DOHH2 (cell line): ENCODE measurements around the gene KRTAP12-1.

Source experiments
- H3F3A ChIP-seq: fragments of 200-600 bp; sonication (generic), shearing (Covaris generic); 2 replicates; pipeline ENCODE4 v1.6.0; 2016; ENCODE audit warnings: antibody characterized with exemption, mild to moderate bottlenecking; ENCODE audit not compliant: control insufficient read depth, insufficient read depth
- H3K27ac ChIP-seq: fragments of 200-600 bp; sonication (generic); 2 replicates; pipeline ENCODE4 v1.5.1; 2014; ENCODE audit warnings: low read depth, mild to moderate bottlenecking, low read length, moderate library complexity
- H3K27me3 ChIP-seq: fragments of 200-600 bp; sonication (generic); 2 replicates; pipeline ENCODE4 v1.6.1; 2014; ENCODE audit warnings: mild to moderate bottlenecking, low read length, mixed read lengths; ENCODE audit not compliant: control insufficient read depth
- H3K36me3 ChIP-seq: fragments of 200-600 bp; sonication (generic); 2 replicates; pipeline ENCODE4 v1.6.1; 2014; ENCODE audit warnings: mild to moderate bottlenecking, low read length, moderate library complexity, mixed read lengths; ENCODE audit not compliant: control insufficient read depth
- H3K4me1 ChIP-seq: fragments of 200-600 bp; sonication (generic); 2 replicates; pipeline ENCODE4 v1.6.1; 2014; ENCODE audit warnings: mild to moderate bottlenecking, low read length, mixed read lengths; ENCODE audit not compliant: control insufficient read depth
- H3K4me2 ChIP-seq: fragments of 200-600 bp; sonication (generic); 2 replicates; pipeline ENCODE4 v1.6.0; 2014; ENCODE audit warnings: mild to moderate bottlenecking, low read length, moderate library complexity
- H3K4me3 ChIP-seq: fragments of 200-600 bp; sonication (generic); 2 replicates; pipeline ENCODE4 v1.5.1; 2014; ENCODE audit warnings: mild to moderate bottlenecking, low read length, mixed read lengths
- H3K79me2 ChIP-seq: fragments of 200-600 bp; sonication (generic); 2 replicates; pipeline ENCODE4 v1.6.1; 2014; ENCODE audit warnings: mild to moderate bottlenecking, low read length, mixed read lengths; ENCODE audit not compliant: control insufficient read depth
- H3K9me2 ChIP-seq: fragments of 200-600 bp; sonication (generic); replicated peaks from 2 replicates; pipeline ENCODE4 v1.6.1; 2014; ENCODE audit warnings: mild to moderate bottlenecking, low read length, mixed read lengths; ENCODE audit not compliant: control insufficient read depth
- H3K9me3 ChIP-seq: fragments of 200-600 bp; sonication (generic); 2 replicates; pipeline ENCODE4 v1.6.1; 2014; ENCODE audit warnings: antibody characterized with exemption, low read length, mixed read lengths; ENCODE audit not compliant: control insufficient read depth, insufficient read depth
- H4K20me1 ChIP-seq: fragments of 200-600 bp; sonication (generic); 2 replicates; pipeline ENCODE4 v1.6.0; 2014; ENCODE audit warnings: low read depth, mild to moderate bottlenecking, antibody characterized with exemption, low read length, moderate library complexity; ENCODE audit not compliant: control insufficient read depth, insufficient read depth
- EZH2phosphoT487 ChIP-seq: fragments of 200-600 bp; sonication (generic); IDR thresholded peaks from 2 replicates; pipeline ENCODE4 v1.6.1; 2017; ENCODE audit warnings: borderline replicate concordance, mild to moderate bottlenecking, antibody characterized with exemption, low read length, moderate library complexity, mixed read lengths
- TF ChIP-seq, protein P1 (sequence below): fragments of 200-600 bp; sonication (generic); IDR thresholded peaks from one replicate; pipeline ENCODE4 v1.5.1; 2014; ENCODE audit warnings: antibody characterized with exemption, mild to moderate bottlenecking, low read depth, low read length; ENCODE audit not compliant: poor library complexity, severe bottlenecking

KRTAP12-1 gene

GRCh38 chr21:44684077-44684476 is 2.1 kb upstream of the KRTAP12-1 start:
- no peaks in the 10 kb centered on the region for H3K4me1 ChIP-seq
- no peaks in the 10 kb centered on the region for H4K20me1 ChIP-seq
- H3K27ac ChIP-seq = no peak overlapping the region
- H3K9me3 ChIP-seq = no peaks in the 10 kb centered on the region
- peaks cover 3% of the 10 kb centered on the region for H3K27me3 ChIP-seq
- no peaks in the 10 kb centered on the region for H3F3A ChIP-seq
- no peak for TF ChIP-seq EZH2phosphoT487
- TF ChIP-seq, protein P1, sequence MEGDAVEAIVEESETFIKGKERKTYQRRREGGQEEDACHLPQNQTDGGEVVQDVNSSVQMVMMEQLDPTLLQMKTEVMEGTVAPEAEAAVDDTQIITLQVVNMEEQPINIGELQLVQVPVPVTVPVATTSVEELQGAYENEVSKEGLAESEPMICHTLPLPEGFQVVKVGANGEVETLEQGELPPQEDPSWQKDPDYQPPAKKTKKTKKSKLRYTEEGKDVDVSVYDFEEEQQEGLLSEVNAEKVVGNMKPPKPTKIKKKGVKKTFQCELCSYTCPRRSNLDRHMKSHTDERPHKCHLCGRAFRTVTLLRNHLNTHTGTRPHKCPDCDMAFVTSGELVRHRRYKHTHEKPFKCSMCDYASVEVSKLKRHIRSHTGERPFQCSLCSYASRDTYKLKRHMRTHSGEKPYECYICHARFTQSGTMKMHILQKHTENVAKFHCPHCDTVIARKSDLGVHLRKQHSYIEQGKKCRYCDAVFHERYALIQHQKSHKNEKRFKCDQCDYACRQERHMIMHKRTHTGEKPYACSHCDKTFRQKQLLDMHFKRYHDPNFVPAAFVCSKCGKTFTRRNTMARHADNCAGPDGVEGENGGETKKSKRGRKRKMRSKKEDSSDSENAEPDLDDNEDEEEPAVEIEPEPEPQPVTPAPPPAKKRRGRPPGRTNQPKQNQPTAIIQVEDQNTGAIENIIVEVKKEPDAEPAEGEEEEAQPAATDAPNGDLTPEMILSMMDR = no peak
- no peak overlapping the region for H3K4me2 ChIP-seq
- H3K9me2 ChIP-seq = no peaks in the 10 kb centered on the region
- H3K79me2 ChIP-seq = no peaks in the 10 kb centered on the region
- no peak overlapping the region for H3K4me3 ChIP-seq
- H3K36me3 ChIP-seq = no peaks in the 10 kb centered on the region

- Histone ChIP-seq H3K27me3 (peaks cover 3% of the 10 kb centered on the region), H3K9me3 (no peaks in the 10 kb centered on the region), H3K4me1 (no peaks in the 10 kb centered on the region)
Measured at GRCh38 chr21:44682580-44683151, 703 bp upstream of the KRTAP12-1 start.

GRCh38 chr21:44681152-44681551 is 811 bp downstream of the KRTAP12-1 start:
- no peak overlapping the region for H3K4me2 ChIP-seq
- H3F3A ChIP-seq = no peaks in the 10 kb centered on the region
- no peak overlapping the region for H3K27ac ChIP-seq
- H3K4me1 ChIP-seq = no peaks in the 10 kb centered on the region
- H3K9me3 ChIP-seq = no peaks in the 10 kb centered on the region
- peaks cover 3% of the 10 kb centered on the region for H3K27me3 ChIP-seq
- H3K9me2 ChIP-seq = no peaks in the 10 kb centered on the region
- TF ChIP-seq, protein P1 = no peak
- TF ChIP-seq EZH2phosphoT487 = no peak
- no peaks in the 10 kb centered on the region for H3K36me3 ChIP-seq
- H3K79me2 ChIP-seq = no peaks in the 10 kb centered on the region
- H4K20me1 ChIP-seq = no peaks in the 10 kb centered on the region
- H3K4me3 ChIP-seq = no peak overlapping the region

More at GRCh38 chr21:44682580-44683151, 703 bp upstream of the KRTAP12-1 start:
- Histone ChIP-seq H4K20me1 (no peaks in the 10 kb centered on the region), H3K27ac (no peak overlapping the region), H3K9me2 (no peaks in the 10 kb centered on the region), H3F3A (no peaks in the 10 kb centered on the region), H3K4me3 (no peak overlapping the region), H3K79me2 (no peaks in the 10 kb centered on the region), H3K4me2 (no peak overlapping the region), H3K36me3 (no peaks in the 10 kb centered on the region)
- TF ChIP-seq, protein P1 = no peak
- no peak for TF ChIP-seq EZH2phosphoT487
